OCI-LY7 (cell line): ENCODE measurements around the gene HIVEP3.

Experiments used
- CTCF ChIP-seq: fragments of 200-600 bp; sonication (generic); conservative IDR thresholded peaks from 2 replicates; pipeline ENCODE4 v1.5.1; 2014; ENCODE audit warnings: mild to moderate bottlenecking, antibody characterized with exemption, low read length, moderate library complexity, mixed read lengths
- EZH2phosphoT487 ChIP-seq: fragments of 200-600 bp; sonication (generic); IDR thresholded peaks from 2 replicates; pipeline ENCODE4 v1.6.1; 2018; ENCODE audit warnings: low read depth, borderline replicate concordance, mild to moderate bottlenecking, mixed run types, antibody characterized with exemption, low read length, moderate library complexity, mixed read lengths

- no peak for TF ChIP-seq CTCF
- TF ChIP-seq EZH2phosphoT487: no peak
These were observed 346.5 kb downstream of the HIVEP3 start for GRCh38 chr1:41572224-41572623.
